VCaP (cell line): ENCODE data around the gene ABHD18.
"Not testable (repeated sequence)": the region's sequence is repeated elsewhere in the genome, so short reads cannot be mapped to it uniquely, and the experiment has no call there.

Source experiments
- H3K27ac ChIP-seq: fragments of 450-650 bp; 2 replicates; pipeline ENCODE4 v1.5.1; 2017
- CTCF ChIP-seq: fragments of 450-650 bp; conservative IDR thresholded peaks from 2 replicates; pipeline ENCODE4 v1.5.1; 2017; ENCODE audit warnings: mild to moderate bottlenecking, moderate library complexity

The ABHD18 gene

GRCh38 chr4:127965062-127965802, at the start of gene ABHD18, which contains the start of gene MFSD8:
TSS of gene ABHD18 (plus strand) at chr4:127965406. CDS start at chr4:127982956, 17,550 bp downstream.
TSS of gene MFSD8 (minus strand) at chr4:127965173. CDS start at chr4:127965133, 40 bp downstream.
- peak within 1 kb of the TSS; percentile 93 for H3K27ac ChIP-seq
- TF ChIP-seq CTCF: peak; percentile 59

GRCh38 chr4:127916512-127916911, 48.7 kb upstream of the ABHD18 start:
- TF ChIP-seq CTCF: no peak
- H3K27ac ChIP-seq: no peak overlapping the region

GRCh38 chr4:127917151-127917550, 48.1 kb upstream of the ABHD18 start:
- H3K27ac ChIP-seq: no peak overlapping the region
- TF ChIP-seq CTCF: no peak

- H3K27ac ChIP-seq: no peak overlapping the region
- TF ChIP-seq CTCF: no peak
Observed at GRCh38 chr4:127920521-127920920, 44.7 kb upstream of the ABHD18 start.

- no peak for TF ChIP-seq CTCF
- H3K27ac ChIP-seq: no peak overlapping the region
Observed at GRCh38 chr4:127922226-127922625, 43.0 kb upstream of the ABHD18 start.

- H3K27ac ChIP-seq: not testable (repeated sequence)
Observed at GRCh38 chr4:127925720-127926119, 39.5 kb upstream of the ABHD18 start.

GRCh38 chr4:127930175-127930574, 35.0 kb upstream of the ABHD18 start:
- H3K27ac ChIP-seq: no peak overlapping the region
- TF ChIP-seq CTCF: no peak

GRCh38 chr4:127931836-127932235, 33.4 kb upstream of the ABHD18 start:
- not testable (repeated sequence) for H3K27ac ChIP-seq
